GM19455 (cell line): Measurements from ENCODE around the gene WDR62.

ENCODE experiments used
- ATAC-seq: cut with Tn5 transposase; IDR thresholded peaks from one replicate; pipeline ENCODE4 v1.9.1; 2021; ENCODE audit not compliant: unreplicated experiment

WDR62 gene

DNA sequence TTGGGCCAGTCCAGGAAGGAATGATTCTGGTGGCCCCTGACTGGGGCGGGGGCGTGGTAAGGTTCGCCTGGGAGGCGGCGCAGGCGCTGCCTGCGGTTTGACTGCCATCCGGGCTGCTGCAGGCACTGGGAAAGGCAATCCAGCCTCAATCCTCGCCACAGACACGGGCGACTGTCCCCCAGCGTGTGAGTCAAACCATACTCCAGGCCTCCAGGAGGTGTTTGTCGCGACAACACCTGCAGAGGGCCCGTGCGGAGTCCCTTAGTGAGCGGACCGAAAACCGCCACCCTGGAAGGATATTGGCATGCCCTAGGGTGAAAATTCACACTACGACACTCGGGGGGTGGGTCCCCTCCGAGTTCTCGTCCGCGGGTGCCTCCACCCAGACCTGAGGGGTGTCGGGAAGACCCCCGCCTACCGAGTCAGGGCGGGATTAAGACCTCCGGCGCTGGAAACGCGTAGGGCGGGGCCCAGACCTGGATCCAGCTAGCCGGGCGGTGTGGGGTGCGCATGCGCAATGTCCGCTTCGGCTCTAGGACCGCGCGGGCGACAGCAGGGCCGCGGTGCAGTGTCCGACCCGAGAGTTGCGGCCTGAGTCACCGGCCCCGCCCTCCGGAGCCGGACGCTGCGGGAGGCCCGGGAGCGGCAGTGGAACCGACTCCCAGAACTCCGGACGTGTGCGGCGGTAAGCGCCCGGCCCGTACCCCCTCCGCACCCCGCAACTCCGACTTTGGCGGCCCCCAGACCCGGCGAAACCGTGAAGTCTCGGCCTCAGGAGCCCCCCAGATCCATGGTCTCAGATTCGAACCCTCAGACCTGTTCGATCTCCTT, 85.0 kb downstream of the WDR62 start, which contains the start of gene CAPNS1:
CAPNS1 (plus strand) TSS at position 594 of the 831 bp plus-strand sequence. CDS start 946 bp downstream, outside the sequence.
- peak; percentile 77 for ATAC-seq

DNA sequence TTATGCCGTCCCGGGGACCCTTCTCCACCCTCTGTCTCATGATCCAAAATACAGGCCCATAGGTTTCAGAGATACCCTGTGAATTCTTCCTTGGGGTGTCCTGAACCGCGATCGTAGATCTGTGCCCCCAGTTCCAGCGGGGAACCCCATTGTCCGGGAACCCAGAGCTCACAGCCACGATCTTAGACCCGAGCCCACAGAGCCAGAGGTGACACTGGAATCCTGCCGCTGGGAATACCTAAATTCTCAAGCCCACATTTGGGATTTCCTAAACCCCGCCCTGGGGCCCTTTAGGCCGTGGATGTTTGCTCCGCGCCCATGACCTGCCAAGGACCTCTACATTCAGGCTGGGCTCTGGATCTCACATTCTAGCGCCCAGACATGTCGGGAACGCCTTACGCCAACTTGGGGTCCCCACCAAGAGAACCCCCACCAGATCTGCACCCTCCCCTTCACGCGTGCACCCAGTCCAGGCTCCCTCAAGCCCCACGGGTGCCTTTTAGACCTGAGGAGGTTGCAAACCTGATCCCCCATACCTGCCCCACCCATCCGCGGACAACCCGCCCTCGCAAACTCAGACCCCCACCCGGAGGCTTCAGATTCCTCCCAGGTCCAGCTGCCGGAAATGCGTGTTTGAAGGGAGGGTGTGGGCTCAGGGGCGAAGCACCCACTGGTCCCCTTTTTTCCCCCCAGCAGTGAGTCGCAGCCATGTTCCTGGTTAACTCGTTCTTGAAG, 85.8 kb downstream of the WDR62 start:
- ATAC-seq: peak; percentile 4

DNA sequence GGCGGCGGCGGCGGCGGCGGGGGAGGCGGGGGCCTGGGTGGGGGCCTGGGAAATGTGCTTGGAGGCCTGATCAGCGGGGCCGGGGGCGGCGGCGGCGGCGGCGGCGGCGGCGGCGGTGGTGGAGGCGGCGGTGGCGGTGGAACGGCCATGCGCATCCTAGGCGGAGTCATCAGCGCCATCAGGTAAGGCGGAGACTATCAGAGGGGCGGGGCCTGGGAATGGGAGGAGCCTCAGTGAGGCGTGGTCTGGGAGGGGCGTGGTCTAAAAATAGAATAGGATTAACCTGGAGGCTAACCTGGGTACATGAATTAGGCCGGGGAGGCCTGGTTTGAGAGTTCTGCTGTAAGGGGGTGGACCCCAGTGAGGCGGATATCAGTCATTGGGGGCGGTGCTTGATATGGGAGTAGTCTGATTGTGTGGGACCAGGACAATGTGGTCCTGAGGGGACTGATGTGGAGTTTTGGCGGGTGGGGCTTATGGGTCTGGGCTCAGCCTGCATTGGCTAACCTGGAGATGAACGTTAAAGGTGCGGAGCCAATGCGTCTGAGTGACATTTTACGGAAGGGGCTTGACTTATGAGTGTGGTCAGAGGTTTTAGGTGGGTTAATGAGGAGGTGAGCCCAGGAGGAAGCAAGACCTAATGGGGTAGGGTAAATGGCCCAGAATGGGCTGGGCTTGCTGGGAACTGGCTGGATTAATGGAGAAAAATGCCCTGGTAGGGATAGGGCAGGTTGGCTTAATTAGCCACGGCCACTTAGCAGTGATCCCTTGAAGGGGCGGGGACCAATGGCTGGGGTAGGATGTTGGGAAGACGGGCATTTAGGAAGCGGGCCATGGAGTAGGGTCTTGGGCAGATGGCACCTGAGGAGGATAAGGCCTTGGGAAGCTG, 86.6 kb downstream of the WDR62 start:
- peak; percentile 33 for ATAC-seq

DNA sequence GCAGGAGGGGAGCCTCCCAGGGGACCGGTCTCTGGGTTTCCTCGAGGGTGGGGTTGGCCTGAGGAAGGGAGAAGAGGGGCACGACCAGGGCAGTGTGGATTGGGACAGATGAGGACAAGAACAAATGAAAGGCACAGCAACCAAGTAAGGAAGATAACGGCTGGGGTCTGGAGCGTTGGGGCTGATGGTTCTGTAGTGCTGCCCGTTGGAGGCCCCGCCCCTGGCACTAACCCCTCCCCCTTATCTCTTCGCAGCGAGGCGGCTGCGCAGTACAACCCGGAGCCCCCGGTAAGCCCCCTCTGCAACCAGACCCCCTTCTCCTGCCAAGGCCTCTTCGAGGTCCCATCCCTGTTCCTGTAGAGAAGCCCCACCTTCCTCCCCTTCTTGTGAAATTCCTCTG, 87.3 kb downstream of the WDR62 start:
- no peak for ATAC-seq

DNA sequence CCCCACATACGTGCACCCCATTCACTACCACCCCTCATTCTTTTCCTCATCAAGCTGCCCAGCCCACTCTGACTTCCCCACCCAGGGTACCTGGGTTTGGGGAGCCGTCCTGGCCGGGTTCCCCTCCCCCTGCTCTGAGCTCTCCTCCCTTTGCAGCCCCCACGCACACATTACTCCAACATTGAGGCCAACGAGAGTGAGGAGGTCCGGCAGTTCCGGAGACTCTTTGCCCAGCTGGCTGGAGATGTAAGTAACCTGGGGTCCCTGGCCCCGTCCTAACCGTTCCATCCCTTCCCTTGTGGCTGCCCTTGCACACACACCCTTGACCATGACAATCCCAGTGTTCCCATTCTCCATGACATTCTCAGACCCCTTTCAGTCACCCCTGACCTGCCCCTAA, 87.8 kb downstream of the WDR62 start:
- no peak for ATAC-seq

GRCh38 chr19:36144624-36145023, 89.9 kb downstream of the WDR62 start:
- no peak for ATAC-seq

GRCh38 chr19:36149673-36150406, 95.1 kb downstream of the WDR62 start:
- ATAC-seq: no peak

- no peak for ATAC-seq
Observed at GRCh38 chr19:36150586-36150985, 95.9 kb downstream of the WDR62 start.

- ATAC-seq: no peak
Observed at GRCh38 chr19:36151144-36152018, 96.7 kb downstream of the WDR62 start.

DNA sequence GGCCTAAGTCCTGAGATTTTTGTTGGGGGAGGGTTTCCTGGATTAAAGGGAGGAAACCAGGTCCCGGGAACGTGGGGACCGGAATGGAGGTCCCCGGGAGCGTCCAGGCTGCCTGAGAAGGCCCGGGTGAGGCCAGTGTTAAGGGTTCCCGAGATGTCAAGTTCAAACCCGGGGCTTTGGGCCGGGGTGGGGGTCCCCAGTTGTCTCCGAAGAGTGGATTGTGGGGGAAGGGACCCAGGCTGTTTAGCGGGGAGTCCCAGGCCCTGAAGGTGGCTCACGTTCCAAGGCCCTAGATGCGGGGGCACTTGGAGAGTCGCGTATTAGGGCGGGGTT, 97.3 kb downstream of the WDR62 start:
- ATAC-seq: no peak

- no peak for ATAC-seq
Observed at GRCh38 chr19:36152352-36153091, 97.8 kb downstream of the WDR62 start, which contains the start of gene COX7A1. Gene COX7A1, minus strand, starts transcription at chr19:36152447. Its CDS starts 40 bp downstream, at chr19:36152407.

- ATAC-seq: no peak
Observed at GRCh38 chr19:36153126-36153525, 98.4 kb downstream of the WDR62 start.
